GM13977 (cell line): ENCODE results near the gene USF2.
A peak's percentile ranks its signal among the peaks of the same experiment; 100 is the strongest.

Source experiments
- DNase-seq: peaks from one replicate; pipeline ENCODE4 v3.0.0; 2012; ENCODE audit warnings: low spot score
- CTCF ChIP-seq: IDR thresholded peaks from 2 replicates; pipeline ENCODE4 v1.5.1; 2012; ENCODE audit warnings: mild to moderate bottlenecking, control low read depth; ENCODE audit not compliant: insufficient read depth; ENCODE audit errors: extremely low read depth, missing control alignments
- in situ Hi-C: fragments of 300-500 bp; cut with MboI; formaldehyde crosslinking; loops from one replicate; pipeline ENCODE4 v1.12.0; 2022; ENCODE audit warnings: low sequenced_read_pairs, low pct_unique_long_range_greater_than_20kb, mixed read lengths, inconsistent platforms; ENCODE audit not compliant: unreplicated experiment

The USF2 gene

GRCh38 chr19:35301961-35302360 lies 33.2 kb downstream of the USF2 start:
- TF ChIP-seq CTCF: no peak
- DNase-seq: no peak
- in situ Hi-C loops: no loop called here

GRCh38 chr19:35302446-35302845 lies 33.7 kb downstream of the USF2 start:
- in situ Hi-C loops: no loop called here
- no peak for TF ChIP-seq CTCF
- DNase-seq: no peak

GRCh38 chr19:35303357-35303915 lies 34.7 kb downstream of the USF2 start:
- TF ChIP-seq CTCF: no peak
- in situ Hi-C loops: no loop called here
- DNase-seq: no peak

- no peak for TF ChIP-seq CTCF
- DNase-seq: no peak
- in situ Hi-C loops: no loop called here
Observed at GRCh38 chr19:35304036-35304435, 35.3 kb downstream of the USF2 start.

- in situ Hi-C loops: no loop called here
- DNase-seq: no peak
- TF ChIP-seq CTCF: no peak
Observed at GRCh38 chr19:35305181-35305580, 36.4 kb downstream of the USF2 start.

GRCh38 chr19:35306473-35307246 lies 37.9 kb downstream of the USF2 start:
- peak; percentile 64 for DNase-seq
- peak; percentile 49 for TF ChIP-seq CTCF
- in situ Hi-C loops: no loop called here

- in situ Hi-C loops: no loop called here
- no peak for TF ChIP-seq CTCF
Observed at GRCh38 chr19:35307931-35308330, 39.2 kb downstream of the USF2 start.

More at GRCh38 chr19:35307931-35308330, 39.2 kb downstream of the USF2 start:
- no peak for DNase-seq
